Measurements from ENCODE around the gene LZTFL1.
A peak's percentile ranks its signal among the peaks of the same experiment; 100 is the strongest.
"Not testable (repeated sequence)": the region's sequence is repeated elsewhere in the genome, so short reads cannot be mapped to it uniquely, and the experiment has no call there.

LZTFL1 gene

GRCh38 chr3:45865563-45865962 lies 23.6 kb upstream of the LZTFL1 start:
- TF ChIP-seq CTCF (IDR thresholded peaks at IDR 0.05; ENCODE audit: insufficient read depth, low read depth, low read length, missing control alignments) = no peak
- no peak overlapping the region for H3K4me3 ChIP-seq (ENCODE audit: low read depth, low read length)
- DNase-seq (ENCODE audit: low read depth) = no peak

GRCh38 chr3:45864760-45865519 lies 23.0 kb upstream of the LZTFL1 start:
- H3K4me3 ChIP-seq (ENCODE audit: low read depth, low read length) = no peak overlapping the region
- TF ChIP-seq CTCF (IDR thresholded peaks at IDR 0.05; ENCODE audit: insufficient read depth, low read depth, low read length, missing control alignments) = no peak
- peak; percentile 94 for DNase-seq (ENCODE audit: low read depth)

GRCh38 chr3:45861043-45861719 lies 19.3 kb upstream of the LZTFL1 start:
- no peak overlapping the region for H3K4me3 ChIP-seq (ENCODE audit: low read depth, low read length)
- TF ChIP-seq CTCF (IDR thresholded peaks at IDR 0.05; ENCODE audit: insufficient read depth, low read depth, low read length, missing control alignments) = no peak
- DNase-seq (ENCODE audit: low read depth) = peak; percentile 85

- no peak for DNase-seq (ENCODE audit: low read depth)
- TF ChIP-seq CTCF (IDR thresholded peaks at IDR 0.05; ENCODE audit: insufficient read depth, low read depth, low read length, missing control alignments) = no peak
- no peak overlapping the region for H3K4me3 ChIP-seq (ENCODE audit: low read depth, low read length)
These were observed 18.6 kb upstream of the LZTFL1 start for GRCh38 chr3:45860481-45860880.

- no peak overlapping the region for H3K4me3 ChIP-seq (ENCODE audit: low read depth, low read length)
- no peak for TF ChIP-seq CTCF (IDR thresholded peaks at IDR 0.05; ENCODE audit: insufficient read depth, low read depth, low read length, missing control alignments)
- DNase-seq (ENCODE audit: low read depth) = no peak
These were observed 17.1 kb upstream of the LZTFL1 start for GRCh38 chr3:45858809-45859543.

GRCh38 chr3:45857024-45857423 lies 15.1 kb upstream of the LZTFL1 start:
- H3K4me3 ChIP-seq (ENCODE audit: low read depth, low read length); DNase-seq (ENCODE audit: low read depth): not testable (repeated sequence)

- DNase-seq (ENCODE audit: low read depth); H3K4me3 ChIP-seq (ENCODE audit: low read depth, low read length): not testable (repeated sequence)
These were observed 14.4 kb upstream of the LZTFL1 start for GRCh38 chr3:45856323-45856722.
